Hindlimb muscle (tissue), 1 donor: ENCODE results near the gene GLT6D1. TPM values are rescaled to one million over a fixed set of nuclear protein-coding genes. Genes with fewer than 3 reads are reported as not detected.
"Not testable (repeated sequence)": the region's sequence is repeated elsewhere in the genome, so short reads cannot be mapped to it uniquely, and the experiment has no call there.

Source experiments
- DNase-seq: peaks from one replicate; pipeline ENCODE4 v3.0.0-alpha.2; 2013
- polyA plus RNA-seq: library from polyadenylated mRNA; unstranded; fragments of 120-200 nt; gene quantifications from one replicate; pipeline ENCODE4 v1.2.1, GENCODE V29; 2013; ENCODE audit not compliant: insufficient read length

The GLT6D1 gene
- polyA plus RNA-seq, 1 donor: not detected

GRCh38 chr9:135664801-135665794, 25.8 kb upstream of the GLT6D1 start:
- no peak for DNase-seq

GRCh38 chr9:135664266-135664665, 24.9 kb upstream of the GLT6D1 start:
- no peak for DNase-seq

GRCh38 chr9:135663857-135664256, 24.5 kb upstream of the GLT6D1 start:
- no peak for DNase-seq

- no peak for DNase-seq
Measured at GRCh38 chr9:135663451-135663770, 24.1 kb upstream of the GLT6D1 start.

GRCh38 chr9:135662758-135663450, 23.6 kb upstream of the GLT6D1 start, which contains the start of gene LCN9:
TSS of gene LCN9 (plus strand) at chr9:135663309. CDS start at chr9:135663322, 13 bp downstream.
- DNase-seq: peak; percentile 81

- DNase-seq: peak; percentile 20
Measured at GRCh38 chr9:135661816-135662560, 22.6 kb upstream of the GLT6D1 start.

GRCh38 chr9:135660407-135660806, 21.1 kb upstream of the GLT6D1 start:
- no peak for DNase-seq

- DNase-seq: no peak
Measured at GRCh38 chr9:135659252-135659651, 19.9 kb upstream of the GLT6D1 start.

- no peak for DNase-seq
Measured at GRCh38 chr9:135657416-135657815, 18.1 kb upstream of the GLT6D1 start.

- DNase-seq: no peak
Measured at GRCh38 chr9:135655317-135655716, 16.0 kb upstream of the GLT6D1 start.

- DNase-seq: no peak
Measured at GRCh38 chr9:135650408-135650807, 11.1 kb upstream of the GLT6D1 start.

GRCh38 chr9:135649508-135649907, 10.2 kb upstream of the GLT6D1 start:
- DNase-seq: no peak

- DNase-seq: no peak
Measured at GRCh38 chr9:135648494-135649410, 9.4 kb upstream of the GLT6D1 start.

GRCh38 chr9:135647884-135648283, 8.5 kb upstream of the GLT6D1 start:
- DNase-seq: no peak

GRCh38 chr9:135644631-135645218, 5.4 kb upstream of the GLT6D1 start:
- no peak for DNase-seq

GRCh38 chr9:135641745-135642144, 2.4 kb upstream of the GLT6D1 start:
- DNase-seq: no peak

GRCh38 chr9:135641047-135641446, 1.7 kb upstream of the GLT6D1 start:
- no peak for DNase-seq

GRCh38 chr9:135636930-135637530, 2.3 kb downstream of the GLT6D1 start:
- DNase-seq: not testable (repeated sequence)

GRCh38 chr9:135632841-135633240, 6.5 kb downstream of the GLT6D1 start:
- DNase-seq: no peak

GRCh38 chr9:135624282-135624681, 15.1 kb downstream of the GLT6D1 start:
- no peak for DNase-seq
